Measurements from ENCODE around the gene SLC39A9.
A peak's percentile ranks its signal among the peaks of the same experiment; 100 is the strongest.

The SLC39A9 gene

DNA sequence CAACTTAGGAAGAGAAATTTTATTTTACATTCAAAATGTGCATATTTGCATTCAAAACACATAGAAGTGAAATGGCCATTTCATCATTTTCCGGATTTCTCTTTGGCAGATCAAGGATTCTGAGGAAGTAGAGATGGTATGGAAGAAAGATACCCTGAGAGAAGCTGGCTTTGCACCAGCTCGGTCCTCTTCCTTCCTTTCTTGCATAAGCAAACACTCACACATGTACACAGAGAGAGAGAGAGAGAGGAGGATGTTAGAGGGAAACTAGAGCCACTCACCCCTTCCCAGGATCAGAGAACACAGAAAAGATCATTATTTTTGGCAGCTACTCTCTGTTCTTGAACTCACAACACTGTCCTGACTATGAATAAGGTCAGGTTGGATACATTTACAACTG, 70.5 kb downstream of the SLC39A9 start:
- Histone ChIP-seq H3K4me1 (ENCODE audit: control insufficient read depth, insufficient read depth, low read length) (no peaks in the 10 kb centered on the region), H3K9me3 (ENCODE audit: control insufficient read depth, insufficient read depth, low read depth, low read length) (no peaks in the 10 kb centered on the region), H3K4me3 (ENCODE audit: low read depth, low read length) (no peak overlapping the region), H3K36me3 (ENCODE audit: control insufficient read depth in 2 of 2, insufficient read depth in 1 of 2, low read length in 2 of 2) (no peaks in the 10 kb centered on the region), H3K27ac (ENCODE audit: extremely low read depth, low read depth, low read length) (no peak overlapping the region)
- TF ChIP-seq PRDM10 (tag by site-specific recombination; IDR thresholded peaks at IDR 0.05) (no peak), ZNF596 (tag by site-specific recombination; IDR thresholded peaks at IDR 0.05) (no peak), ZNF221 (tag by site-specific recombination; IDR thresholded peaks at IDR 0.05; ENCODE audit: borderline replicate concordance) (no peak), ZBTB6 (tag by site-specific recombination; IDR thresholded peaks at IDR 0.05) (peak; percentile 49; the same call in 1 of the 2 replicates)
- ChIA-PET CTCF (interaction anchor here (0.7 kb wide), 1 partner anchor 136 kb away, joined by 3 read pairs; no protein-coding TSS in a partner anchor), POLR2A (no interaction called here)

GRCh38 chr14:69471436-69471835, 72.9 kb downstream of the SLC39A9 start:
- Histone ChIP-seq H3K9me3 (ENCODE audit: control insufficient read depth, insufficient read depth, low read depth, low read length) (no peaks in the 10 kb centered on the region), H3K4me3 (ENCODE audit: low read depth, low read length) (no peak overlapping the region), H3K36me3 (ENCODE audit: control insufficient read depth in 2 of 2, insufficient read depth in 1 of 2, low read length in 2 of 2) (no peaks in the 10 kb centered on the region), H3K27ac (ENCODE audit: extremely low read depth, low read depth, low read length) (no peak overlapping the region), H3K4me1 (ENCODE audit: control insufficient read depth, insufficient read depth, low read length) (no peaks in the 10 kb centered on the region)
- ChIA-PET POLR2A (interaction anchor here (0.6 kb wide), 1 partner anchor 20 kb away, joined by 4 read pairs; no protein-coding TSS in a partner anchor), CTCF (interaction anchor here (1.5 kb wide), 1 partner anchor 11 kb away, joined by 5 read pairs; no protein-coding TSS in a partner anchor)
- TF ChIP-seq SCRT2 (tag by site-specific recombination; IDR thresholded peaks at IDR 0.05) (no peak), ZNF214 (tag by site-specific recombination; IDR thresholded peaks at IDR 0.05; ENCODE audit: borderline replicate concordance) (no peak), ZBTB44 (tag by site-specific recombination; IDR thresholded peaks at IDR 0.05) (no peak), ZNF555 (tag by site-specific recombination; conservative IDR thresholded peaks at IDR 0.05) (no peak), BCL11A (tag by site-specific recombination; IDR thresholded peaks at IDR 0.05; ENCODE audit: low read depth) (no peak), TRIM28 (IDR thresholded peaks at IDR 0.05; ENCODE audit: borderline replicate concordance, low read length) (no peak), KLF8 (tag by site-specific recombination; IDR thresholded peaks at IDR 0.05) (no peak), ZNF398 (tag by site-specific recombination; IDR thresholded peaks at IDR 0.05) (no peak)
- TF ChIP-seq, protein P1, sequence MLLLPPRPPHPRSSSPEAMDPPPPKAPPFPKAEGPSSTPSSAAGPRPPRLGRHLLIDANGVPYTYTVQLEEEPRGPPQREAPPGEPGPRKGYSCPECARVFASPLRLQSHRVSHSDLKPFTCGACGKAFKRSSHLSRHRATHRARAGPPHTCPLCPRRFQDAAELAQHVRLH (tag by site-specific recombination; IDR thresholded peaks at IDR 0.05), result no peak

All from HEK293 (cell line).